ENCODE results near the gene MBIP. TPM values are rescaled to one million over a fixed set of nuclear protein-coding genes. Genes with fewer than 3 reads are reported as not detected.
A peak's percentile ranks its signal among the peaks of the same experiment; 100 is the strongest.
"Not testable (repeated sequence)": the region's sequence is repeated elsewhere in the genome, so short reads cannot be mapped to it uniquely, and the experiment has no call there.

Gene MBIP, protein sequence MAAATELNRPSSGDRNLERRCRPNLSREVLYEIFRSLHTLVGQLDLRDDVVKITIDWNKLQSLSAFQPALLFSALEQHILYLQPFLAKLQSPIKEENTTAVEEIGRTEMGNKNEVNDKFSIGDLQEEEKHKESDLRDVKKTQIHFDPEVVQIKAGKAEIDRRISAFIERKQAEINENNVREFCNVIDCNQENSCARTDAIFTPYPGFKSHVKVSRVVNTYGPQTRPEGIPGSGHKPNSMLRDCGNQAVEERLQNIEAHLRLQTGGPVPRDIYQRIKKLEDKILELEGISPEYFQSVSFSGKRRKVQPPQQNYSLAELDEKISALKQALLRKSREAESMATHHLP
- total RNA-seq (2014; rRNA removed; shearing (Covaris generic); ENCODE audit: low replicate concordance) = 4.2 and 24.8 TPM in 2 replicates

DNA sequence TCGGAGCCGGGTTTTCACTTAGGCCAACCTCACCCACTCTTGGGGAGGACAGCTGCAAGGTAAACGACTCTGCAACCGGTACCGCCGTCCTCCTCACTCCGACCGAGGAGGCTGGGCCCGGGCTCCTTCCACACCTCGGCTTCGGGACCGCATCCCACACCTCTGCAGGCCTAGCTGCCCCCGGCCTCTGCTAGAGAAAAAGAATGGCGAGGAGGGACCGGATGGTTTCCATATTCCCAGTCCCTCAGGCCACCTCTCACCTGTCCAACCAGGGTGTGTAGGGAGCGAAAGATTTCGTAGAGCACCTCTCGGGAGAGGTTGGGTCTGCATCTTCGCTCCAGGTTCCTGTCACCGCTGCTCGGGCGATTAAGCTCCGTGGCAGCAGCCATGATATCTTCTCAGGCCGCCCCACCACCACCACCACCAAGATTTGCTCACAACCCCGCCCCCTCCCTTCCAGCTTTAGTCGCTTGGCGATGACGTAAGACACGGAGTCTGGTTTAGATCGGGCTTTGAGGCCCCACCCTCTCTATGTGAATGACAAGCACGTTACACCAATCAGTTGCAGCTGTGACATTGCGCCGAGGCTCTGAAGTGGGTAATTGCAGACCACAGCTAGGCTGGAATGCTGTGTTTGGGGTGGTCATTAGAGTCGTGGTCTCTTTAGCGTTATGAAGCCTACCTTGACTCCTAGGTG lies at the start of gene MBIP:
MBIP (minus strand) TSS at position 438 of the 697 bp plus-strand sequence; CDS start at position 389, 49 bp downstream.
- peak; percentile 88 for DNase-seq
- H3K4me3 ChIP-seq = peak within 1 kb of the TSS; percentile 81
- no peaks in the 10 kb centered on the region for H3K9me3 ChIP-seq
- no peaks in the 10 kb centered on the region; the same call in 1 of the 2 replicates for H3K36me3 ChIP-seq
- H3K27me3 ChIP-seq = no peaks in the 10 kb centered on the region

DNA sequence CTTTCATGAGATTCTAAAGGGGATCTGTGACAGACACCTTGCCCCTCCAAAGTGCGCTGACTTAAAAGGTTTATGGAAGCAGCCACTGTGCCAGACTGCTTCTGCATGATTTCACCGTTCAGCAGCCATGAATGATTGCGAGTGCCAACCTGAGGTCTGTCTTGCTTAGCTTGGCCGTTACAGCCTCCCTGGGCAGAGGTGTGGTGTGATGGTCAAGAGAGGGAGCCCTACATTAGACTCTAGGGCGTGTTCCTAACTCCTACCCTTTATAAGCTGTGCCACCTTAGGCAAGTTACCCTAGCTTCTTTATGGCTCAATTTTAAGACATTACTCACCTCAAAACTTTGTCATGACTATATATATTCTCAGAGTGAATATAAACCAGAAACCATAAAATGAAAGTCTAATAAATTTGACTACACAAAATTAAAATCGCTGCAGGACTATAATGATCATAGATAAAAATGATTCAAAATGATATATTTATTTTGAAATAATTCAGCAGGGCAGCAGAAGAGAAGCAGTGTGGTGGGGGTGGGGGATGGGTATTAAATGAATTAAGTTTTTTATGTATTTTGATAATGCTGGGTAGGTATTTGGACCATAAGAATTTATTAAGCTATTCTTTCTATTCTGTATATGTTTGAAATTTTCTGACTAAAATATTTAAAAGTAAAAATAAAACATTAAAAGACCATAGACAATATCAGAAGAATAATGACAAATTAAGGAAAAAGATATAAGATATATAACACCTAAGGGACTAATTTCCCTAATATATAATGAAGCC lies 47.7 kb upstream of the MBIP start:
- no peaks in the 10 kb centered on the region for H3K27me3 ChIP-seq
- no peak overlapping the region for H3K4me3 ChIP-seq
- no peak for DNase-seq
- no peaks in the 10 kb centered on the region for H3K9me3 ChIP-seq
- H3K36me3 ChIP-seq = no peaks in the 10 kb centered on the region

DNA sequence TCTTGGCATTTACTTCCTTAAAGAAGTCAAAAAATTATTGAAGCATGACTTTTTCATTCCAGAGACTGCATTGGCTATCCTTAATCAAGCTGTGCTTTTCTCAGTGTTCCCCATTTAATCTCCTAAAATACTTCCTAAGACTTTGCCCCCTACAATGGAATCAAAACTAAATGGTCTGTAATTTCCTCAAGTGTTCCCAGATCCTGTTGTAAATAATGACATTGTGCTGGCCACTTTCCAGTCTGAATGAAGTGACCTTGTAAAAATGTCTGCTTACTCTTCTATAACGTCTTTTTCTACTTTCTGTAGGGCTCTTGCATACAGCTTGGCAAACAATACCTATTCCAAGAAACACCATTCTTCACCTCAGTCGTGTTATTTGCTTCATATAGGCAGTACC lies 45.3 kb upstream of the MBIP start:
- Histone ChIP-seq H3K4me3 (no peak overlapping the region), H3K27me3 (no peaks in the 10 kb centered on the region), H3K9me3 (no peaks in the 10 kb centered on the region), H3K36me3 (no peaks in the 10 kb centered on the region)
- DNase-seq = no peak

DNA sequence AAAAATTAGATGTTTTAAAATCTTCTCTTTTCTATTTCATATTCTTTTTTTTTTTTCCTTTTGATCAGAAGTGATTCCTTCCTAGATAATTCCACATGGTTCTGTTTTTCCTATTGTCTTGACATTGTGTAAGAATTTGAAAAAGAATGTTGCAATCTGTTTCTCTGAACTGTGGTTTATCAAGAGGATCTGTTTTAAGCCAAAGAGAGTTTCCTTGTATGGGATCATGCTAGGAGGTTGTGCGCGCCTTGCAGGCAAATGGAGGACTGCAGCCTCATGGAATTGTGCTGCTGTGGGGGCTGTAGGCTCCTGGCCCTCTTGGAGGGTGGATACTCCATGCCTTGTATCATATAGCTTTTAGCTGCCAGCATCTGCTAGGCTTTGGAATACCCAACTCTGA lies 43.3 kb upstream of the MBIP start:
- DNase-seq = no peak
- Histone ChIP-seq H3K4me3 (no peak overlapping the region), H3K36me3 (no peaks in the 10 kb centered on the region), H3K27me3 (no peaks in the 10 kb centered on the region), H3K9me3 (no peaks in the 10 kb centered on the region)

DNA sequence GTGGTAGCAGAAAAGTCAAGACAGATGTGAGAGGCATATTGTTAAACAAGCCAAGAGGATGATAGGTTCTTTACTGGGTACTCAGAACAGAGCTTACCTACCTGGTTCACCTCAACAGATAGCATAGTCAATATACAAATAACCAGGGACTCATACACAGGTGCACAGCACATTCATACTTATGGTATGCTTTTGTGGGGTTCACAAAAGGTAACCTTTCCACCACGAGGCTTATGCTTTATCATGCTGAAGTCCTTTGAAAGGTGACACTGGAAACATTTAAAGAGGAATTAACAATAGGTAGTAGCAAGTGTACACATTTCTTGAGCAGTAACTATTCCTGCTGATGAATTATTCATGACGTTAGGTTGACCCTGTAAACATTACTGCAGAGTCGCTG lies 42.2 kb upstream of the MBIP start:
- H3K36me3 ChIP-seq = no peaks in the 10 kb centered on the region
- no peak for DNase-seq
- no peaks in the 10 kb centered on the region for H3K27me3 ChIP-seq
- no peaks in the 10 kb centered on the region for H3K9me3 ChIP-seq
- H3K4me3 ChIP-seq = no peak overlapping the region

DNA sequence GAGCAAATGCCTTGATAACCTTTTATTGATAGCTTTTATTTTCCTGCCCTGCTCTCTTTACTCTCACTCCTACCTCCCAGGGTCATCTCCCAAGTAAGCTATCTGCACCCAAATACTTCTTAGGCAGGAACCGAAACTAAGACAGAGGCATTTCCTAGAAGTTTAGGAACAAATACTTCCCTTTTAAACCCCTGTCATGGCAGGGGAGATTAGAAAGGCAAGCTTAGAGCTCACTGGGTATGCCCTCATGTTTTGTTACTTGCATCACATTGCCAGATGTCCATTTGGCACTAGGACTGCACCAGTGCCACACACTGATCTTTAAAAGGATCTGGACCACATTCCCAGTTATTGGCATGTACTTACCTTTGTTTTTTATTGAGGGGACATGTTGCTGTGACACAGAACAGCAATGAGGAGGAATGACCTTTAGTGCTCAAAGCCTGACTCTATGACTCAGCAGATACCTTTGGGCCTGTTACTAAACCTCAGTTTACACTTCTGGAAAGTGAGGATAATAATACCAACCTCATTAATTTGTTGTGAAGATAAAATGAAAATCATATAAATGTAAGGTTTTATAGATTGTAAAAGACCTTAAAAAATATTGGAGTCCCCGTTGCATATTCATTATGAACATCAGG lies 40.9 kb upstream of the MBIP start:
- Histone ChIP-seq H3K27me3 (no peaks in the 10 kb centered on the region), H3K4me3 (no peak overlapping the region), H3K36me3 (no peaks in the 10 kb centered on the region), H3K9me3 (peaks cover 4% of the 10 kb centered on the region; the same call in 1 of the 2 replicates)
- no peak for DNase-seq

DNA sequence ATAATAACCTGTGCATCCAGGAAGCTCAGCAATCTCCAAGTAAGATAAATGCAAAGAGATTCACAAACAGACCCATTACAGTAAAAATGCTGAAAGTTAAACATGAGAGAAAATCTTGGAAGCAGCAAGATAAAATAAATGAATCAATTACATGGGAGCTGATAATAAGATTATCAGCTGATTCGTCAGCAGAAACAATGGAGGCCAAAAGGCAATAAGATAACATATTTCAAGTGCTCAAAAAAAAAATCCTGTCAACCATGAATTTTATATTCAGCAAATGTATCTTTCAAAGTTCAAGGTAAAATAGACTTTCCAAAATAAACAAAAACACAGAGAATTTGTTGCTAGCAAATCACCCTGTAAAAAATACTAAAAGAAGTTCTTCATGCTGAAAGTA lies 36.4 kb upstream of the MBIP start:
- H3K27me3 ChIP-seq = no peaks in the 10 kb centered on the region
- no peaks in the 10 kb centered on the region for H3K36me3 ChIP-seq
- DNase-seq = no peak
- peaks cover 4% of the 10 kb centered on the region; the same call in 1 of the 2 replicates for H3K9me3 ChIP-seq
- no peak overlapping the region for H3K4me3 ChIP-seq

DNA sequence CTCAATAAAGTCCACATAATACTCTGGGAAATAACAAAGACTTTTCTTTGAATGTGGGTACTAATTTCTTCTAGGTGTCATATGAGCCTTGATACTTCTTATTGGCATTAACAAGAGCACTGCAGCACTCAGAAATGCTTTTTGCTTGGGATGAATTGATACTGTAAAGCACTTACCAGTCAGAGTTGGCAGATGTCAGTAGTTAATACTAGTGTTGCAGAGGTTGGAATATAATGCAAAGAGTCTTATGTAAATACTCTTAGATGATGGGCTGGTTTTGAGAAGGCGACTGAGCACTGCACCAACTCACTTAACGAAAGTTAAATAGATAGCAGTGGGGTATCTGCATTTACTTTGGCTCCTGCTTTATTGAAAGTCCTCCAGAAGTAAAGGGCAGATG lies 25.6 kb upstream of the MBIP start:
- DNase-seq = no peak
- no peaks in the 10 kb centered on the region for H3K27me3 ChIP-seq
- no peaks in the 10 kb centered on the region for H3K9me3 ChIP-seq
- H3K4me3 ChIP-seq = no peak overlapping the region
- no peaks in the 10 kb centered on the region for H3K36me3 ChIP-seq

DNA sequence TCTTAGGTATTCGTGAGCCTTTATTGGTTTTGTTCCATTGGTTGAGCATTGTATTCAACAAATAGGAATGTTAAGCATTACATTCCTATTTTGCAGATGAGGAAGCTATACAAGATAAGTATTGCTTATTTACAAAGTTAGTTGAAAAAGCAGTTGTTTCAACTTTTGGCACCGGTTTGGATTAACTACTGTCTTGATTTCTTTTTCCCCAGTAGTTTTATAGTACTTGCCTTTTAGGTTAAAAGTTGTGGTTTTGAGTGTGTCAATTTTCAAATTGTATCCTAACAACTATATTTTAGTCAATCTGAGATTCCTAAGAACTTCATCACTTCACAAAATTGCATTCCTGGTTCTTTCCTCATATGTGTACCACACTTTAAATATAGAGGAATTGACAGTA lies 23.8 kb upstream of the MBIP start:
- H3K4me3 ChIP-seq = no peak overlapping the region
- DNase-seq = no peak

DNA sequence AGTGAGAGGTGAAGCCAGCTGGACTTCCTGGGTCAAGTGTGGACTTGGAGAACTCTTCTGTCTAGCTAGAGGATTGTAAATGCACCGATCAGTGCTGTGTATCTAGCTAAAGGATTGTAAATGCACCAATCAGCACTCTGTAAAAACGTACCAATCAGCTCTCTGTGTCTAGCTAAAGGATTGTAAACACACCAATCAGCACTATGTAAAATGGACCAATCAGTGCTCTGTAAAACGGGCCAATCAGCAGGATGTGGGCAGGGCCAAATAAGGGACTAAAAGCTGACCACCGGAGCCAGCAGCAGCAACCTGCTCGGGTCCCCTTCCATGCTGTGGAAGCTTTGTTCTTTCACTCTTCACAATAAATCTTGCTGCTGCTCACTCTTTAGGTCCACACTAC lies 21.4 kb upstream of the MBIP start:
- DNase-seq, H3K4me3 ChIP-seq, H3K27me3 ChIP-seq, H3K36me3 ChIP-seq, H3K9me3 ChIP-seq: not testable (repeated sequence)

More for the DNA sequence above, 23.8 kb upstream of the MBIP start:
- Histone ChIP-seq H3K27me3 (no peaks in the 10 kb centered on the region), H3K36me3 (no peaks in the 10 kb centered on the region), H3K9me3 (no peaks in the 10 kb centered on the region)

DNA sequence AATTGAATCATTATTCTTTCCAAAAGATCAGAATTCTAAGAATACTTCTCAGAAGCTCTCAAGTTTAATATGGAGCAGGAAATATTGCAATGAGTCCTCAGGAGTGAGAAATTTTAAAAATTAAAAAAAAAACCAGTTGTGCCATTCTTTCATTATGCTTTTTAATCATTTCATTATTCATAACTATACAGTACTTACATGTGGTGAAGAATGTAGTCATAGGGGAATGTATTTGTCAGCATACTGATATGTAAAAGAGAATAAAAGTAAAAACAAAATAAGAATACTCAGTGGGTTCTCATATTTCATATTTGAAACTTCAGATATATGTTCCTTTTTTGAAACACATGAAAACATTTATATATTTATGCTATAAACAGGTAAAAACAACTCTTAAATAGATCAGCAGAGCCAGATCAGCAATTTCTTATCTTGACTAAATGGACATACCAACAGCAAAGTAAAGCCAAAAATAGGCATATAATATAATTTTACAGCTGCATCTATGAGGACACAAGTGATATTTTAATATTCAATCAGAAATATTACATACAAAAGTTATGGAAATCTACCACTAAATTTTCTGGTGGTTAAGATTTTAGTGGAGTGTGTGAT lies 19.9 kb upstream of the MBIP start:
- Histone ChIP-seq H3K27me3 (no peaks in the 10 kb centered on the region), H3K9me3 (no peaks in the 10 kb centered on the region), H3K36me3 (no peaks in the 10 kb centered on the region), H3K4me3 (no peak overlapping the region)
- DNase-seq = no peak

DNA sequence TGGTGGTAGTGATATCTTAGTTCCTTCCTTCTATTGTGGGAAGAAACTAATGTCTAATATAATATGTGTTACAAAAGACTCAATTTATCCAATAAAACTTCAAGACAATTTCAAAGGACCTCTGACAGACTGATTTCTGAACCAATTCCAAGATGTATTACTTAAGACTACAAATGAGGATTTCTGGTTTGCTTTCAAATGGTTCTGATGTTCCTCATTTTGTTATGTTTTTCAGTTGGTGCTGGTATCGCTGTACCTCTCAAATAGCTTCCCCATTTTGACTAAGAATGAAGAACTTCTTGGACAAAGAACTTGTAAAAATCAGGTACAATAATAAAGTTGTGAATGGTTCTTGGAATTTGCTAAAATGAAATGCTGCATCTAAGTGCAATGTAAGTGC lies 19.4 kb upstream of the MBIP start:
- Histone ChIP-seq H3K9me3 (no peaks in the 10 kb centered on the region), H3K36me3 (no peaks in the 10 kb centered on the region), H3K4me3 (no peak overlapping the region), H3K27me3 (no peaks in the 10 kb centered on the region)
- no peak for DNase-seq

DNA sequence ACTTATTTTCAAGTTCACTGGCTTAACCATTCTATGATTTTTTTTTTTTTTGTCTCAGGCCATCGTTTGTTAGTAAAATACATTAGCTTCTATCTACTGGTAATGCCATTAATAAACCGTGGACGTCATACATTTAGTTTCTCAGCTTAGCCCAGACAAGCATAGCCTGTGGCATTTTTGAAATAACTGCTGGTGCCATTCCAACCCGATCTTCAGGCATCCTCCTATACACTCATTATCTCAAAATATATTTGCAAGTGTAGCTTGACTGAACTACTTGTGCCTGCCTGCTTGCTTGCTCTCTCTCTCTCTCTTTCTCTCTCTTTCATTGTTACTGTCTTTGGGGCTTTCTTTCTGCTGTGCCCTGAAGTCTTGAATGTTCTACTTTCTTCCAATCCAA lies 12.7 kb upstream of the MBIP start:
- no peak for DNase-seq
- Histone ChIP-seq H3K9me3 (no peaks in the 10 kb centered on the region), H3K36me3 (no peaks in the 10 kb centered on the region), H3K27me3 (no peaks in the 10 kb centered on the region), H3K4me3 (no peak overlapping the region)

DNA sequence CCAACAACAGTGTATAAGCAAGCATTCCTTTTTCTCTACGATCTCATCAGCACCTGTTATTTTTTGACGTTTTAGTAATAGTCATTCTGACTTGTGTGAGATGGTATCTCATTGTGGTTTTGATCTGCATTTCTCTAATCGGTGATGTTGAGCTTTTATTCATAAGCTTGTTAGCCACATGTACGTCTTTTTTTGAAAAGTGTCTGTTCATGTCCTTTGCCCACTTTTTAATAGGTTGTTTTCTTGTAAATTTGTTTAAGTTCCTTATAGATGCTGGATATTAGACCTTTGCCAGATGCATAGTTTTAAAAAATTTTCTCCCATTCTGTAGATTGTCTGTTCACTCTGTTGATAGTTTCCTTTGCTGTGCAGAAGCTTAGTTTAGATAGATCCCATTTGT lies 7.1 kb upstream of the MBIP start:
- not testable (repeated sequence) for H3K9me3 ChIP-seq, H3K27me3 ChIP-seq, DNase-seq, H3K36me3 ChIP-seq, H3K4me3 ChIP-seq

DNA sequence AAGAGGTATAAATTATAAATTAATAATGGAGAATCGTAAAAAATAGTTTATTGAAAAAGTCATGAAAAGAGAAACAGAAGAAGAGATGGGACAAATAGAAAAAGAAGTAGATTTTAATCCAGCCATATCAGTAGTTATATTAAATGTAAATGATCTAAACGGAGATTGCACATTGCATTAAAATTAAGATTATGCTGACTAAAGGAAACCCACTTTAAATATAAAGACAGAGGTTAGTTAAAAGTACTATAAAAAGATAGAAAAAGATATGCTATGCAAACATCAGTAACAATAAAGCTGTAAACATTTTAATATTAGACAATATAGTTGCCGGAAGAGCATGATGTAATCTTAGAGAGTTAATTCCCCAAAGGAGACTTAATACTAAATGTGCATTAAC lies 5.4 kb upstream of the MBIP start:
- no peak overlapping the region for H3K4me3 ChIP-seq
- H3K27me3 ChIP-seq = no peaks in the 10 kb centered on the region; the same call in 1 of the 2 replicates
- H3K36me3 ChIP-seq = no peaks in the 10 kb centered on the region
- no peaks in the 10 kb centered on the region for H3K9me3 ChIP-seq
- no peak for DNase-seq

DNA sequence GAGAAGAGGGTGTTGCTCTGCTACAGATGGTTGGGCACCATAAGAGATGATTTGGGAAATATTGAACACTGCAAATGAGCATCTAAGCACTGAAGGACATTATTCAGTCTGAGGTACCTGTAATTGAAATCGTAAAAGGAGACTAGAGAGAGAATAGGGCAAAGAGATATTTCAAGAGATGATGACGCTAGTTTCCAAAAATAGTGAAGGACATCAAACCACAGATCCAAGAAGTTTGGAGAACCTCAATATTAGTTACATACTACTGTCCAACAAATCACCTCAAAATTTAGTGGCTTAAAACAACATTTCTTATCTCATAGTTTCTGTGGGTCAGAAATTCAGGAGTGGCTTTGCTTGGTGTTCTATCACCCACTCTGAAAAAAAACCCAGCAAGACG lies 4.5 kb upstream of the MBIP start:
- no peak for DNase-seq
- no peaks in the 10 kb centered on the region for H3K9me3 ChIP-seq
- H3K27me3 ChIP-seq = no peaks in the 10 kb centered on the region; the same call in 1 of the 2 replicates
- no peak overlapping the region for H3K4me3 ChIP-seq
- H3K36me3 ChIP-seq = no peaks in the 10 kb centered on the region
